Pancreas (tissue), 10 donors: ENCODE results near the gene KREMEN1. TPM values are rescaled to one million over a fixed set of nuclear protein-coding genes. Genes with fewer than 3 reads are reported as not detected.

Experiments used
- ATAC-seq, 4 donors: fragments of 200-7000 bp; cut with Tn5 transposase; one replicate each; pipeline versions ENCODE4 v1.8.0 to v1.9.1; 2020; ENCODE audit warnings: mild to moderate bottlenecking in 4 of 4, moderate library complexity in 4 of 4
- DNase-seq, 6 donors: peaks; one replicate each; pipeline ENCODE4 v3.0.0-alpha.2; 2020
- FAIRE-seq: peaks from 2 replicates; lab custom pipeline; 2012; peaks lifted over from hg19 to GRCh38; lab: Jason Lieb, UNC
- H3K27ac ChIP-seq, 4 donors: fragments of 200-600 bp; sonication (generic); 1 replicate in 3 of 4; 2 replicates in 1 of 4; pipeline versions ENCODE4 v1.5.0 to v1.8.0; 2020
- H3K27me3 ChIP-seq, 4 donors: fragments of 200-600 bp; one replicate each; pipeline ENCODE4 v1.8.0; 2021
- H3K36me3 ChIP-seq, 3 donors: fragments of 200-600 bp; sonication (generic) in 1 of 3; one replicate each; pipeline versions ENCODE4 v1.5.0 to v1.8.0; 2020 to 2021
- H3K4me1 ChIP-seq, 3 donors: fragments of 200-600 bp; one replicate each; pipeline ENCODE4 v1.8.0; 2021
- H3K4me3 ChIP-seq, 4 donors: fragments of 200-600 bp; sonication (generic) in 2 of 4; one replicate each; pipeline versions ENCODE4 v1.5.0 to v1.8.0; 2020 to 2021
- H3K9me3 ChIP-seq, 4 donors: fragments of 200-600 bp; one replicate each; pipeline ENCODE4 v1.8.0; 2021
- WGBS, 2 donors: extraction: QIAGEN DNeasy Blood & Tissue Kit; methylation state at CpG; one replicate each; pipeline ENCODE4 v1.1.7; 2013; 5-methylcytosine and 5-hydroxymethylcytosine counted together
- intact Hi-C, 3 donors: fragments of 100-400 bp; cut with DNase I; formaldehyde crosslinking; loops; one replicate each; pipeline versions ENCODE4 v1.11.1 to v1.14.2; 2022
- polyA plus RNA-seq, 2 donors: library from polyadenylated mRNA; stranded (reverse); fragments of 200-250 nt; gene quantifications; one replicate each; pipeline ENCODE4 v1.2.3, GENCODE V29; 2013
- total RNA-seq, 6 donors: library from RNA; stranded (reverse); fragmentation: NEBNext Ultra II Directional in 4 of 6; extraction: Animal tissue kit (Norgen Biotek cat#: 25700) in 4 of 6; gene quantifications; one replicate each; pipeline versions ENCODE4 v1.2.1 to v1.2.4, GENCODE V29; 2021 to 2023
- TF ChIP-seq, protein P1 (sequence below), 4 donors: fragments of 200-600 bp; sonication (generic) in 3 of 4; IDR thresholded peaks; one replicate each; pipeline versions ENCODE4 v1.5.0 to v1.8.0; 2021; ENCODE audit warnings: antibody characterized with exemption in 4 of 4
- donor health status: healthy with polysubstance abuse.
- donor health status: DM: no; HTN: no; CAD: no; lungs with moderate emphysema.
- donor health status: DM: no; HTN: no; CAD: no.
- donor health status: control.
- donor health status: control.
- donor health status: Bipolar disorder and iron deficiency.
- donor health status: DM: yes; HTN: yes; CAD: no.
- donor health status: DM: no; HTN: no; CAD: no.
- donor health status: DM: no; HTN: no; CAD: no.
- donor health status: DM: yes; HTN: yes; CAD: no.

Gene KREMEN1
- total and polyA plus RNA-seq, 8 donors = 3.3 to 8.7 (median 4.5) TPM

DNA sequence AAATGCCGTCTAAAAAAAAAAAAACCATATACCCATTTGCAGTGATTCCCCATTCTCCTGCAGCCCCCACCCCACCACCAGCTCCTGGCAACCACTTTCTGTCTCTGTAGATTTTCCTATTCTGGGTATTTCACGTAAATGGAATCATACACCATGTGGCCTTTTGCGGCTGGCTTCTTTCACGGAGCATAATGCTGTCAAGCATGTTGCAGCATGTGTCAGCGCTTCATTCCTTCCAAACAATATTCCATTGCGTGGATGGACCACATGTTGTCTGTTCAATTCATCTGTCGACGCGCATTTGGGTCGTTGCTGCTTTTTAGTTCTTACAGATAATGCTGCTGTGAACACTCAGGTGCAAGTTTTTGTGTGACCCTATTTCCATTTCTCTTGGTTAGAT lies 118.1 kb downstream of the KREMEN1 start:
- Histone ChIP-seq H3K4me3 (no peak overlapping the region), H3K9me3 (no peaks in the 10 kb centered on the region), H3K27ac (no peak overlapping the region), H3K27me3 (no peaks in the 10 kb centered on the region), H3K36me3 (no peaks in the 10 kb centered on the region), H3K4me1 (no peaks in the 10 kb centered on the region)
- WGBS, 2 donors = 90% methylated on average over 10 of the region's 10 CpGs
- FAIRE-seq (no peak), ATAC-seq (no peak), DNase-seq (no peak)
- intact Hi-C loops = no loop called here
- TF ChIP-seq, protein P1, sequence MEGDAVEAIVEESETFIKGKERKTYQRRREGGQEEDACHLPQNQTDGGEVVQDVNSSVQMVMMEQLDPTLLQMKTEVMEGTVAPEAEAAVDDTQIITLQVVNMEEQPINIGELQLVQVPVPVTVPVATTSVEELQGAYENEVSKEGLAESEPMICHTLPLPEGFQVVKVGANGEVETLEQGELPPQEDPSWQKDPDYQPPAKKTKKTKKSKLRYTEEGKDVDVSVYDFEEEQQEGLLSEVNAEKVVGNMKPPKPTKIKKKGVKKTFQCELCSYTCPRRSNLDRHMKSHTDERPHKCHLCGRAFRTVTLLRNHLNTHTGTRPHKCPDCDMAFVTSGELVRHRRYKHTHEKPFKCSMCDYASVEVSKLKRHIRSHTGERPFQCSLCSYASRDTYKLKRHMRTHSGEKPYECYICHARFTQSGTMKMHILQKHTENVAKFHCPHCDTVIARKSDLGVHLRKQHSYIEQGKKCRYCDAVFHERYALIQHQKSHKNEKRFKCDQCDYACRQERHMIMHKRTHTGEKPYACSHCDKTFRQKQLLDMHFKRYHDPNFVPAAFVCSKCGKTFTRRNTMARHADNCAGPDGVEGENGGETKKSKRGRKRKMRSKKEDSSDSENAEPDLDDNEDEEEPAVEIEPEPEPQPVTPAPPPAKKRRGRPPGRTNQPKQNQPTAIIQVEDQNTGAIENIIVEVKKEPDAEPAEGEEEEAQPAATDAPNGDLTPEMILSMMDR (IDR thresholded peaks at IDR 0.05) = no peak

DNA sequence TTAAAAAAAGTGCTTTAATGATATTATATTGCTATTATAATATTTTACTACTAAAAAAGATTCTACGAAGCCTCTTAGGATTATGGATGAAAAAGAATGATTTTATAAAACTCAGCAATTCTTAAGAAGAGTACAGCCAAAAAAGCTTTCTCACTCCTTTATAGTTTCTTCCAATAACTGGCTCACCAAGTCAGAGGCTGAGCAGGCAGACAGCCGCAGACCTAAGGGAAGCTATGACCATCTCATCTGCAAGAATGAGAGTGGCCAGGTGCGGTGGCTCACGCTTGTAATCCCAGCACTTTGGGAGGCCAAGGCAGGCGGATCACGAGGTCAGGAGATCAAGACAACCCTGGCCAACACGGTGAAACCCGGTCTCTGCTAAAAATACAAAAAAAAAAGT lies 120.2 kb downstream of the KREMEN1 start:
- no peak overlapping the region for H3K27ac ChIP-seq
- WGBS, 2 donors = 82 to 84% methylated on average over 8 of the region's 8 CpGs
- no peaks in the 10 kb centered on the region for H3K36me3 ChIP-seq
- intact Hi-C loops = no loop called here
- no peak for FAIRE-seq
- H3K27me3 ChIP-seq = no peaks in the 10 kb centered on the region
- no peak for DNase-seq
- TF ChIP-seq, protein P1 (IDR thresholded peaks at IDR 0.05) = no peak
- no peaks in the 10 kb centered on the region for H3K9me3 ChIP-seq
- H3K4me1 ChIP-seq = no peaks in the 10 kb centered on the region
- no peak for ATAC-seq
- no peak overlapping the region for H3K4me3 ChIP-seq

DNA sequence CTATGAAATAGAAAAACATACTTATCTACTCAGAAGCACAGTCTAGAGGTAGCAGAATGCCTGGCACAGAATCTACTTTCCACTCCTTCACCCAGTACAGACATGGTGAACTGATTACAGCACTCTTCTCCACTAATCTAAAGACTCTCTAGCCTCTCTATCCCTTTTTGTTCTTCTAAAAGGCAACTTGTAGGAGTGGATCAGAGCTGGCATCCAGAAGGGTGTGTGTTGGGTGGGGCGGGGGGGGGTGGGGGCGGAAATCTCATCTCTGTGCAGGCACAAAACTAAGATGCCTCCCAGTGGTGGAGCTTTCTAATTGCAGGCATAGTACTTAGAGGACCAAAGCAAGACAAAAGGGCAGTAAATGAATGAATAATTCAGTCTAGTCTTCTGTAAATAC lies 121.3 kb downstream of the KREMEN1 start:
- no peaks in the 10 kb centered on the region for H3K9me3 ChIP-seq
- WGBS, 2 donors = 88 to 100% methylated on average over 2 of the region's 2 CpGs
- DNase-seq = no peak
- TF ChIP-seq, protein P1 (IDR thresholded peaks at IDR 0.05) = no peak
- no peak overlapping the region for H3K27ac ChIP-seq
- H3K4me1 ChIP-seq = no peaks in the 10 kb centered on the region
- no peak overlapping the region for H3K4me3 ChIP-seq
- no peaks in the 10 kb centered on the region for H3K27me3 ChIP-seq
- no peaks in the 10 kb centered on the region for H3K36me3 ChIP-seq
- no peak for ATAC-seq
- intact Hi-C loops = no loop called here
- FAIRE-seq = no peak

DNA sequence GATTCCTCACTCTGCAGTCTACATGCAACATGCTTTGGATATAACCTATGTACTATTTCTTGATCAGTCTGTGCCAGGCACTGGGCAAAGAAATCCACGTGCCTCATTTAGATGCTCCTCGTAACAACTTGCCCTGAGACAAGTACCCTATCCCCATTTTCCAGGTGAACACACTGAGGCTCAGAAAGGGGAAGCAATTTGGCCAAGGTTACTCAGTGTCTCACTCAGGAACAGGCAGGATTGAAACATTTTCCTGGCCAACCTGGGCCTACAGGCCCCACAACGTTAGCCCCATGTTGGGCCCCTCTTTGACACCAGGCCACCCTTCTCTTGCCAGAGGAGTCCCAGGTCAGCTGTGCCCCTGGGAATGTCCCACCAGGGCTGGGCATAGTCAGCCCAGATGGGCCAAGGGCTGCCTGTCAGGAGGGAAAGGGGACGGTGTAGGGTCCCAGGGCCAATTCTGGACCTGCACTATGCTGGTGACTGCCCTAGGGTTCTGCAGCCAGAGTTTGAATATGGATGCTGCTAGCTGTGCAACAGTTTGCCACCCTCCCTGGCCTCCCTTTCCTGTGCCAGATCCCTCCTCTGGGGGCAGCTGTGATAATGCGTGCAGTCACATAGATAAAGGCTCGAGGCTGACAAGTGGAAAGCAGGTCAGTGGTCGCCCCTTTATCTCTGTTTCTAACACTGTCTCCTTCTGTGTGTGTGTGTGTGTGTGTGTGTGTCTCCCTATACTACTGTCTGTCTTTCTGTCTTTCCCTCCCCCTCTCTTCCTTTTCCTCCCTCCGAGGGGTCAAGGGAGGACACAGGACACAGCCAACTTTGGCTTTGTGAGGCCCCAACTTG lies 122.5 kb downstream of the KREMEN1 start:
- DNase-seq = peak in 1 of 6 donors; percentile 17
- WGBS, 2 donors = 65 to 72% methylated on average over 8 of the region's 8 CpGs
- Histone ChIP-seq H3K4me3 (no peak overlapping the region), H3K9me3 (no peaks in the 10 kb centered on the region), H3K4me1 (no peaks in the 10 kb centered on the region), H3K27ac (no peak overlapping the region), H3K36me3 (no peaks in the 10 kb centered on the region), H3K27me3 (no peaks in the 10 kb centered on the region)
- TF ChIP-seq, protein P1 (IDR thresholded peaks at IDR 0.05) = no peak
- intact Hi-C loops = no loop called here
- ATAC-seq = no peak
- FAIRE-seq = no peak
